Measurements from ENCODE around the gene RBPJ. TPM values are rescaled to one million over a fixed set of nuclear protein-coding genes. Genes with fewer than 3 reads are reported as not detected.
A peak's percentile ranks its signal among the peaks of the same experiment; 100 is the strongest.

Gene RBPJ
- total RNA-seq, 1 experiment from 2014 or later, result 33.7 TPM

GRCh38 chr4:26325191-26325590, 4.4 kb downstream of the RBPJ start:
- ChIA-PET CTCF (interaction anchor here (0.7 to 1.2 kb wide), 3 partner anchors 295 to 338 kb away, joined by 3 to 4 read pairs (median 3); no protein-coding TSS in a partner anchor), POLR2A (interaction anchor here (0.5 kb wide), 1 partner anchor 459 kb away, joined by 3 read pairs; no protein-coding TSS in a partner anchor)
- Histone ChIP-seq H3K36me3 (ENCODE audit: control insufficient read depth, insufficient read depth, low read length) (no peaks in the 10 kb centered on the region; the same call in 1 of the 2 replicates), H3K4me1 (ENCODE audit: control insufficient read depth, insufficient read depth, low read length) (peaks cover 11% of the 10 kb centered on the region), H3K27me3 (ENCODE audit: control insufficient read depth, insufficient read depth, low read length) (no peaks in the 10 kb centered on the region), H3K4me3 (ENCODE audit: low read depth in 2 of 2, low read length in 2 of 2) (no peak overlapping the region), H3K27ac (ENCODE audit: low read length) (no peak overlapping the region), H3K9me3 (ENCODE audit: control insufficient read depth, insufficient read depth, low read depth, low read length) (no peaks in the 10 kb centered on the region)
- in situ Hi-C loops (cut with HindIII; ENCODE audit: low pct_unique_long_range_greater_than_20kb, low sequenced_read_pairs) (no loop called here), intact Hi-C loops (cut with micrococcal nuclease; ENCODE audit: unreplicated experiment) (loop anchor here (2.0 to 10.0 kb wide), 2 partner anchors 260 to 336 kb away; no protein-coding TSS in a partner anchor)
- DNase-seq (ENCODE audit: low read depth, low spot score) (no peak), ATAC-seq (peak; percentile 31; the same call in 1 of the 2 replicates)
- BruUV-seq (replicated peaks), result no TSS peak
- TF ChIP-seq CTCF (IDR thresholded peaks at IDR 0.05) (peak; percentile 58), POLR2AphosphoS5 (IDR thresholded peaks at IDR 0.05; ENCODE audit: low read depth, low read length) (no peak)

- H3K27me3 ChIP-seq (ENCODE audit: control insufficient read depth, insufficient read depth, low read length), result no peaks in the 10 kb centered on the region
- in situ Hi-C loops (cut with HindIII; ENCODE audit: low pct_unique_long_range_greater_than_20kb, low sequenced_read_pairs) (no loop called here), intact Hi-C loops (cut with micrococcal nuclease; ENCODE audit: unreplicated experiment) (loop anchor here (10.0 kb wide), 1 partner anchor 262 kb away; no protein-coding TSS in a partner anchor)
- H3K36me3 ChIP-seq (ENCODE audit: control insufficient read depth, insufficient read depth, low read length), result no peaks in the 10 kb centered on the region; the same call in 1 of the 2 replicates
- H3K27ac ChIP-seq (ENCODE audit: low read length), result no peak overlapping the region
- ChIA-PET CTCF (interaction anchor here (0.6 to 0.7 kb wide), 2 partner anchors 220 to 399 kb away, joined by 3 read pairs; no protein-coding TSS in a partner anchor), POLR2A (no interaction called here)
- no peak overlapping the region for H3K4me3 ChIP-seq (ENCODE audit: low read depth in 2 of 2, low read length in 2 of 2)
- DNase-seq (ENCODE audit: low read depth, low spot score) (no peak), ATAC-seq (no peak)
- BruUV-seq (replicated peaks), result no TSS peak
- peaks cover 14% of the 10 kb centered on the region for H3K4me1 ChIP-seq (ENCODE audit: control insufficient read depth, insufficient read depth, low read length)
- no peaks in the 10 kb centered on the region for H3K9me3 ChIP-seq (ENCODE audit: control insufficient read depth, insufficient read depth, low read depth, low read length)
- TF ChIP-seq TCF7L2 (IDR thresholded peaks at IDR 0.05; ENCODE audit: low read depth, low read length), result no peak
- no peak for TF ChIP-seq SIN3A (IDR thresholded peaks at IDR 0.05; ENCODE audit: borderline replicate concordance, insufficient read depth, low read depth, low read length)
- TF ChIP-seq POLR2AphosphoS5 (IDR thresholded peaks at IDR 0.05; ENCODE audit: low read depth, low read length), result no peak
- TF ChIP-seq CTCF (IDR thresholded peaks at IDR 0.05), result no peak
- no peak for TF ChIP-seq REST (IDR thresholded peaks at IDR 0.05; ENCODE audit: insufficient read depth in 1 of 2, low read depth in 2 of 2, low read length in 1 of 2)
These were observed 6.0 kb downstream of the RBPJ start for GRCh38 chr4:26326791-26327190.

Measured in Panc1 (cell line).